ENCODE measurements around the gene TMEM126B. TPM values are rescaled to one million over a fixed set of nuclear protein-coding genes. Genes with fewer than 3 reads are reported as not detected.
A peak's percentile ranks its signal among the peaks of the same experiment; 100 is the strongest.
"Not testable (repeated sequence)": the region's sequence is repeated elsewhere in the genome, so short reads cannot be mapped to it uniquely, and the experiment has no call there.

TMEM126B gene
- total and polyA plus RNA-seq, 9 donors = 36.8 to 52.1 (median 42.2) TPM

DNA sequence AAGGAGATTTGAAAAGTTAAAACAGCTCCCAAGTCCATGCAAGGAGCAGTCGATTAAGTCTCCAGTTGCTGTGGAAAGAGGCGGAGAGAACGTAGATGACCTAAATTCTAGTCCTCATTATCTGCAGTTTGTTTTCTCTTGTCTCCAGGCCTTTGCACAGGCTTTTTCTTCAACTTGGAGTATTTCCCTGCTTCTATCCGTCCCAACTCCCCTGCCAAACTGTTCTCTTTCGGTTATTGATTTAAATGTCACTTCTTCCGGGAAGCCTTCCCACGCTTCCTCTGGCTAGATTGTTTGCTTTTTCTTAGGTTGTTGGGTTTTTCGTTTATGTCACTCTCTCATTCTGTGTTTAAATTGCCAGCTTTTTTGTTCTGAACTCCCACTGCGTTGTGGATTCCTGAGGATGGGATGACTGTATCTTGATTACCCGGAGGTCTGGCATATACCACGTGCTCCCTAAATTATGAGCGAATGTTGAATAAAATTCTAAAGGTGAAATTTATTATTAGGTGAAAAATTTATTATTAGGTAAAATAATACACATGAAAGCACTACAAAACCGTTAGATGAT lies 463 bp downstream of the TMEM126B start:
- Histone ChIP-seq H3K27me3 (ENCODE audit: control insufficient read depth, insufficient read depth, low read length) (no peaks in the 10 kb centered on the region), H3K27ac (ENCODE audit: low read length) (peak overlapping the region; percentile 76)

DNA sequence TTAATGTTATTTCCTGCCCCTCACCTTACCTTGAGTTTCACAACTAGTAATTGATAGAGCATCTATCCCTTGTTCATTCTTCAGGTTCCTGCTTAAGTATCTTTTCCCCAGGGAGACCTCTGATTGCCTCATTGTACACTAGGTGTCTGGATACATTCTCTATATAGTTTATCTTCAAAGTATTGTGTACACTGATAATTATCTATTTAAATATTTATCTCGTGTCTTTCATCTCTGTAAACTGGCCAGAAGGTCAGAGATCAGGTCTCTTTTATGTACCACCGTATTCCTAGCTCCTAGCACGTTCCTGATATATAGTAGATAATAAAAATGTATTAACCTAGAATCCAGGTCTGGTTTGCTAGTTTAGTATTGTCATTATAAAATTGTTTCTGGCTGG lies 6.4 kb downstream of the TMEM126B start:
- Histone ChIP-seq H3K9me3 (replicated peaks; ENCODE audit: control insufficient read depth, low read depth, low read length) (no peaks in the 10 kb centered on the region), H3K4me3 (ENCODE audit: low read length) (no peak overlapping the region), H3K4me1 (ENCODE audit: control insufficient read depth, insufficient read depth, low read length) (no peaks in the 10 kb centered on the region), H3K27ac (ENCODE audit: low read length) (no peak overlapping the region), H3K36me3 (ENCODE audit: control insufficient read depth, insufficient read depth, low read length) (peaks cover 14% of the 10 kb centered on the region), H3K27me3 (ENCODE audit: control insufficient read depth, insufficient read depth, low read length) (no peaks in the 10 kb centered on the region)
- no CpG with 5 or more reads among the region's 3 CpGs for WGBS (ENCODE audit: insufficient coverage)
- DNase-seq = no peak

More for the DNA sequence above, 463 bp downstream of the TMEM126B start:
- no peaks in the 10 kb centered on the region for H3K36me3 ChIP-seq (ENCODE audit: control insufficient read depth, insufficient read depth, low read length)
- DNase-seq = no peak
- H3K4me1 ChIP-seq (ENCODE audit: control insufficient read depth, insufficient read depth, low read length) = peaks cover 6% of the 10 kb centered on the region
- 0% methylated on average over 5 of the region's 13 CpGs for WGBS (ENCODE audit: insufficient coverage)
- peak overlapping the region; percentile 71 for H3K4me3 ChIP-seq (ENCODE audit: low read length)
- no peaks in the 10 kb centered on the region for H3K9me3 ChIP-seq (replicated peaks; ENCODE audit: control insufficient read depth, low read depth, low read length)

DNA sequence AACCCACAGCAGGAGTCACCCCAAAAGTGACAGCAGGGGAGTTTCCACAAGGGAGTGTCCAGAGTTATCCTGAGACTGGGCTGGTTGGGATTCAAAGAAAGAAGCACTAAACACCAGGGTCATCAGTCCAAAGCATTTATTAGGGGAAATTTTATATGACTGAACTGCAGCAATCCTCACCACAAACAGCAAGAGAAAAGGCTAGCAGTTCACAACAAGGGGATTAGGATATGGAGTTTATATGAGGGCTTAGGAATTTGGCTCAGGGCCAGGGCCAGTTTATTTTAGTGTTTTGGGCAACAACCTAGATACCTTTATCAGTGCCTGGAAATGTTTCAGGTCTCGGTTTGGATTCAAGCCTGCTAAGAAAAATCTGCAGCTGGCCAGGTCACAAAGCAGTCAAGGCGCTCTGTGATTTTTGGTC lies 14.8 kb downstream of the TMEM126B start:
- WGBS (ENCODE audit: insufficient coverage) = 29% methylated on average over 1 of the region's 2 CpGs
- H3K4me3 ChIP-seq (ENCODE audit: low read length) = no peak overlapping the region
- H3K27me3 ChIP-seq (ENCODE audit: control insufficient read depth, insufficient read depth, low read length) = no peaks in the 10 kb centered on the region
- DNase-seq = peak; percentile 6
- peaks cover 5% of the 10 kb centered on the region for H3K4me1 ChIP-seq (ENCODE audit: control insufficient read depth, insufficient read depth, low read length)
- H3K9me3 ChIP-seq (replicated peaks; ENCODE audit: control insufficient read depth, low read depth, low read length) = no peaks in the 10 kb centered on the region
- H3K36me3 ChIP-seq (ENCODE audit: control insufficient read depth, insufficient read depth, low read length) = peaks cover under 1% of the 10 kb centered on the region
- no peak overlapping the region for H3K27ac ChIP-seq (ENCODE audit: low read length)

DNA sequence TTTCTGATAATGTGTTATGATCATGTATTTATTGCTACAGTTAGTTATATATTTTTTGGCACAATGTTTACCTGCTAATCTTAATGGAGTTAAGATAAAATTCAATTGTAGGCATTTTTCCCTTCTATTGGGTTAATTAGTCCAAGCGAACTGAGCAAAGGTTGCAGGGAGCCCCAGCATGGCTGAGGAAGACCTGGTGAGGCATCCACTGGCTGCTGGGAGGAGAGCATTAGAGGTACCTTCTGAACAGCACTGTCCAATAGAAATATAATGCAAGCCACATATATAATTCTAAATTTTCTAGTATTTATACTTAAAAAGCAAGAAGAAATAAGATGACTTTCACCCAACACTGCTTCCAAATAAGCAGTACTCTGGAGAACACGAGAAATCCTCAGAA lies 18.7 kb downstream of the TMEM126B start:
- Histone ChIP-seq H3K36me3 (ENCODE audit: control insufficient read depth, insufficient read depth, low read length) (peaks cover 2% of the 10 kb centered on the region), H3K9me3 (replicated peaks; ENCODE audit: control insufficient read depth, low read depth, low read length) (no peaks in the 10 kb centered on the region), H3K4me3 (ENCODE audit: low read length) (peak overlapping the region; percentile 90), H3K27ac (ENCODE audit: low read length) (peak overlapping the region; percentile 88), H3K4me1 (ENCODE audit: control insufficient read depth, insufficient read depth, low read length) (peaks cover 10% of the 10 kb centered on the region), H3K27me3 (ENCODE audit: control insufficient read depth, insufficient read depth, low read length) (no peaks in the 10 kb centered on the region)
- no CpG with 5 or more reads among the region's 2 CpGs for WGBS (ENCODE audit: insufficient coverage)
- no peak for DNase-seq

DNA sequence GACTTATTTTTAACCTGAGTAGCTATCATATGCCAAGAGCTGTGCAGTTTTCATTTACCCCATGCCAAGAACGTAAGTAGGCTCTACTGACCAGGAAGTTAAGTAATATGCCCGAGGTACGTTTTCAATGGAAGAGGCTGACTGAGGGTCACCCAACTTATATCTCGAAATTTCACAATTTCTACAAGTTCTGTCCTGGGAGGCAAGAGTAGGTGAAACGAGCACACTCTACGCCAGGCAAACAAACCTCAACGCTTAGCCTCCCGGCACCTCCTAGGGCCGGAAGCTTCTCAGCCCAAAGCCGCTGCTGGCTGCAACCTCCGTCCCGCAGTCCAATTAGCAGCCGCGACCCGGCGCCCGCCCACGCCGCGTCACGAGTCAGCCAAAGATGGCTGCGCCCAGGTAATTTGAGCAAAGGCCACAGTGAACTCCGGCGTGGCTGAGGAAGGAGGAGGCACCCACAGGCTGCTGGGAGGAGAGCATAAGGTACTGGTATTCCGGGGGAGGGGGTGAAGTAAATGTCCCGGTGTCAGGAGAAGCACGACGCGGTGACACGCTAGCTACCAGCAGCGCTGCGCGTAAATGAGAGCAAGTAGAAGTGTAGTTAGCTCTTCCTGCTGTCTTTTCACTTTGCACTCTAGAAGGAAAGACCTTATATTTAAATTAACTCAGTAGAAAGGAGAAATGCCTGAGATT lies 19.4 kb downstream of the TMEM126B start, which contains the start of gene TMEM126A:
Gene TMEM126A (plus strand): TSS at position 364 of the 696 bp plus-strand sequence. CDS start 2,289 bp downstream, outside the sequence.
- H3K27me3 ChIP-seq (ENCODE audit: control insufficient read depth, insufficient read depth, low read length) = no peaks in the 10 kb centered on the region
- H3K4me1 ChIP-seq (ENCODE audit: control insufficient read depth, insufficient read depth, low read length) = peaks cover 10% of the 10 kb centered on the region
- peak within 1 kb of the TSS; percentile 90 for H3K4me3 ChIP-seq (ENCODE audit: low read length)
- peaks cover 2% of the 10 kb centered on the region for H3K36me3 ChIP-seq (ENCODE audit: control insufficient read depth, insufficient read depth, low read length)
- no peaks in the 10 kb centered on the region for H3K9me3 ChIP-seq (replicated peaks; ENCODE audit: control insufficient read depth, low read depth, low read length)
- peak within 1 kb of the TSS; percentile 88 for H3K27ac ChIP-seq (ENCODE audit: low read length)
- peak; percentile 95 for DNase-seq
- WGBS (ENCODE audit: insufficient coverage) = under 1% methylated on average over 25 of the region's 33 CpGs

DNA sequence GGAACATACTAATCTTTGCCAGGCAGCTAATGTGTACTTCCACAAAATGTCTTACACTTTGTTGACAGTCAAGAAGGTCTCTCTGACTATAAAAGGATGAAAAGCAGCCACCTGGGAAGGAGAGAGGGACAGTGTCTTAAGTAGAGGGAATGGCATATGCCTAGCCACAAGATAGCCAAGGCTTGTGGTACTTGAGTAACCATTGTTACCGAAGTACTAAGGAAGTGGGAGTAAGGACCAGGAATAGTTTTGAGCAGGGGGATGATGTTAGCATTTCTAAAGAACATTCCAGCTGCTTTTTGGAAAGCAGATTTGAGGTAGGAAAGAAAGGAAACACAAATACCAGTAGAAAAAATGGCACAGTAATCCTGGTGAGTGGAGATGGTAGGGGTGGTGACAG lies 22.7 kb downstream of the TMEM126B start:
- Histone ChIP-seq H3K27ac (ENCODE audit: low read length) (no peak overlapping the region), H3K4me1 (ENCODE audit: control insufficient read depth, insufficient read depth, low read length) (peaks cover 10% of the 10 kb centered on the region), H3K36me3 (ENCODE audit: control insufficient read depth, insufficient read depth, low read length) (peaks cover 4% of the 10 kb centered on the region), H3K4me3 (ENCODE audit: low read length) (no peak overlapping the region), H3K27me3 (ENCODE audit: control insufficient read depth, insufficient read depth, low read length) (no peaks in the 10 kb centered on the region), H3K9me3 (replicated peaks; ENCODE audit: control insufficient read depth, low read depth, low read length) (no peaks in the 10 kb centered on the region)
- no peak for DNase-seq
- WGBS (ENCODE audit: insufficient coverage) = 100% methylated on average over 1 of the region's 1 CpG

DNA sequence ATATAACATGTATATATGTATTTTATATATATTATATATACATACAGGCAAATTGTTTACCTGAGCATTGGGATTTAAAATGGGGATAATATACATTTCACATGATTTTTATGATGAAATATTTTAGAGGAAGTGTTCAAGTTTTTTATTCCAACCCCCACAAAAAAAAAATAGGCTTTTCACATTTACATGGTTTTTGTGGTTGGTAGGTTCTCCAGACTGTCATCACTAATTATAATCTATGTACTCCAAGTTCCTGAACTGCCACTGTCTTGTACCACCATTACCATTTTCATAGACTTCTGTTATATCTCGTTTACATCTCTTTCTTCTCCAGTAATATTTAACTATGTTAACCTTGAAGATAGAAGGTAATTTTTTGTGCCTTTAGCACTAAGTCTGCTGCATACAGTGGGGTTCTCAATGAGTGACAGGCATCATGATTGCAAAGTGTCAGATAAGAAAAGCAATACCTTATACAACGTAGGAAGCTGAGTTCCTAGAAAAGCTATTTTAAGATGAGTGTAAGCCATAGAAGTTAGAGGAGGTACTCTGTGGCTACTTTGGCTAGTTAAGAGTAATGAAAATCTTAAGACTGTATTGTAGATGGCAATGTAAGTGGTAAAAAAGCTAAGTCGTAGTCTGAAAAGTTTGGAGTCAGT lies 24.5 kb downstream of the TMEM126B start:
- peaks cover 5% of the 10 kb centered on the region for H3K4me1 ChIP-seq (ENCODE audit: control insufficient read depth, insufficient read depth, low read length)
- no CpG with 5 or more reads among the region's 3 CpGs for WGBS (ENCODE audit: insufficient coverage)
- H3K9me3 ChIP-seq (replicated peaks; ENCODE audit: control insufficient read depth, low read depth, low read length) = no peaks in the 10 kb centered on the region
- H3K36me3 ChIP-seq (ENCODE audit: control insufficient read depth, insufficient read depth, low read length) = peaks cover 4% of the 10 kb centered on the region
- H3K27ac ChIP-seq (ENCODE audit: low read length) = no peak overlapping the region
- no peaks in the 10 kb centered on the region for H3K27me3 ChIP-seq (ENCODE audit: control insufficient read depth, insufficient read depth, low read length)
- no peak for DNase-seq
- no peak overlapping the region for H3K4me3 ChIP-seq (ENCODE audit: low read length)

DNA sequence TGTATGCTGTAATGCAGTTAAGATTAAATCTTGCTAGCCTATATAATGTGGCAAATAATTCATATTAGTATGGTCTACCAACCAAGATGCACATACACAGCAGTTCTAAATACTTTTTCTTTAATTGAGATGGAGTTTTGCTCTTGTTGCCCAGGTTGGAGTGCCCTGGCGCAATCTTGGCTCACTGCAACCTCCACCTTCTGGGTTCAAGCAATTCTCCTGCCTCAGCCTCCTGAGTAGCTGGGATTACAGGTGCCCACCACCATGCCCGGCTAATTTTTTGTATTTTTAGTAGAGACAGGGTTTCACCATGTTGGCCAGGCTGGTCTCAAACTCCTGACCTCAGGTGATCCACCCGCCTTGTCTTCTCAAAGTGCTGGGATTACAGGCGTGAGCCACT lies 25.9 kb downstream of the TMEM126B start:
- not testable (repeated sequence) for H3K27ac ChIP-seq (ENCODE audit: low read length); DNase-seq; H3K27me3 ChIP-seq (ENCODE audit: control insufficient read depth, insufficient read depth, low read length); H3K36me3 ChIP-seq (ENCODE audit: control insufficient read depth, insufficient read depth, low read length); H3K4me3 ChIP-seq (ENCODE audit: low read length); H3K9me3 ChIP-seq (replicated peaks; ENCODE audit: control insufficient read depth, low read depth, low read length); H3K4me1 ChIP-seq (ENCODE audit: control insufficient read depth, insufficient read depth, low read length)
- WGBS (ENCODE audit: insufficient coverage) = no CpG with 5 or more reads among the region's 4 CpGs

DNA sequence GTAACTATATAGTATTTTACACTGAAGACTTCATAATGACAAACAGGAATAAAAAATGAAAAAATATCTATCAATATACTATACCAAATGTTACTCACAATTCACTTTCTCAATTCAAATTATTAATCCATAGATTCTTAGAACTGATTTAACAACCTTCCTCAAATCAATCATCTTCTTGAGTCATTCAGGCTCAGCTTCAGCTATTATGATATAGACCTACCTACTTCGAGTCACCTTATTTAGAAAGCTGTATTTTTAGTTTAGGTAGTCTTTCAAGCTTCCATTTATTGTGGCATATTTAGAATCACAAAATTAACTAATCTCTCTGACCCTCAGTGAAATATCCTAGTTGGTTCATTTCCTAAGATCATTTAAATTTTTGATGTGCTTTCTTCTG lies 28.4 kb downstream of the TMEM126B start:
- no CpG with 5 or more reads among the region's 1 CpG for WGBS (ENCODE audit: insufficient coverage)
- peaks cover 4% of the 10 kb centered on the region for H3K36me3 ChIP-seq (ENCODE audit: control insufficient read depth, insufficient read depth, low read length)
- no peak overlapping the region for H3K4me3 ChIP-seq (ENCODE audit: low read length)
- no peaks in the 10 kb centered on the region for H3K9me3 ChIP-seq (replicated peaks; ENCODE audit: control insufficient read depth, low read depth, low read length)
- H3K4me1 ChIP-seq (ENCODE audit: control insufficient read depth, insufficient read depth, low read length) = no peaks in the 10 kb centered on the region
- DNase-seq = no peak
- H3K27ac ChIP-seq (ENCODE audit: low read length) = no peak overlapping the region
- no peaks in the 10 kb centered on the region for H3K27me3 ChIP-seq (ENCODE audit: control insufficient read depth, insufficient read depth, low read length)

DNA sequence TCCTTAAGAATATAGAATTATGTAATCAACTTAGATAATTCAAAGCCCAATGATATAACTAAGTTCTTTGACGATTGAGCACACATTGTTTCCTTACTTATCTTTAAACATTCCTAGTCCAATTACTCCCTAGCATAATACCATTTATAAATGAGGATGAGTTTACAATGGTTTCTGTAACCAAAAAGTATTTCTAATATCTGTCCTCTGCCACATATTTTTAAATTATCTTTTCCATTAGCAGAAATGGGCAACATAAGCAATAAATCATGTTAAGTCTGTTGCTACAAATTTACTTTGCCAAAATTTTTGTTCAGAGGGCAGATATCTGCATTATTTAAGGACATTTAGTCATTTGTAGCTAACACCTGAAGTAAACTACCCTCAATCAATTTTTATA lies 29.8 kb downstream of the TMEM126B start:
- Histone ChIP-seq H3K4me3 (ENCODE audit: low read length) (no peak overlapping the region), H3K27ac (ENCODE audit: low read length) (no peak overlapping the region), H3K36me3 (ENCODE audit: control insufficient read depth, insufficient read depth, low read length) (peaks cover 11% of the 10 kb centered on the region), H3K27me3 (ENCODE audit: control insufficient read depth, insufficient read depth, low read length) (no peaks in the 10 kb centered on the region), H3K9me3 (replicated peaks; ENCODE audit: control insufficient read depth, low read depth, low read length) (no peaks in the 10 kb centered on the region), H3K4me1 (ENCODE audit: control insufficient read depth, insufficient read depth, low read length) (peaks cover 4% of the 10 kb centered on the region)
- no CpG with 5 or more reads among the region's 1 CpG for WGBS (ENCODE audit: insufficient coverage)
- DNase-seq = no peak
